PC-9 (cell line): Measurements from ENCODE around the gene RBM17.

Experiments used
- EZH2 ChIP-seq: fragments of 200-600 bp; sonication (generic); IDR thresholded peaks from 2 replicates; pipeline ENCODE4 v1.8.0; 2017; ENCODE audit warnings: antibody characterized with exemption, low read depth
- TF ChIP-seq, protein P1 (sequence below): fragments of 200-600 bp; sonication (generic); conservative IDR thresholded peaks from 2 replicates; pipeline ENCODE4 v1.6.1; 2017; ENCODE audit warnings: mixed run types, antibody characterized with exemption, mild to moderate bottlenecking, moderate library complexity

DNA sequence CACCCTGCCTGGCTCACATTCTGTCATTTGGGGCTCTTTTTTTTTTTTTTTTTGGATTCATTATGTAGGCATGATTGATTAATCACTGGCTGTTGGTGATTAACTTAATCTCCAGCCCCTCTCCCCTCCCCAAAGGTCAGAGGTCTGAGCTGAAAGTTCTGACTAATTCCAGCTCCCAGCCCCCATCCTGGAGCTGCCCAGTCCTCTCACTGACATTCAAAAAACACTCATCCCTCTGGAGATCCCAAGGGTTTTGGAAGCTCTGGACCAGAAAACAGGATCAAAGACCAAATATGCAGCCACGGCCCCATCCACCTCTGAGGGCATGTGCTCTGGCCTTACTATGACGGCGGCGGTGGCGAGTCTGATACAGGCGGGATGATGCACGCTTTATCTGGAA lies 53.8 kb downstream of the RBM17 start:
- TF ChIP-seq, protein P1, sequence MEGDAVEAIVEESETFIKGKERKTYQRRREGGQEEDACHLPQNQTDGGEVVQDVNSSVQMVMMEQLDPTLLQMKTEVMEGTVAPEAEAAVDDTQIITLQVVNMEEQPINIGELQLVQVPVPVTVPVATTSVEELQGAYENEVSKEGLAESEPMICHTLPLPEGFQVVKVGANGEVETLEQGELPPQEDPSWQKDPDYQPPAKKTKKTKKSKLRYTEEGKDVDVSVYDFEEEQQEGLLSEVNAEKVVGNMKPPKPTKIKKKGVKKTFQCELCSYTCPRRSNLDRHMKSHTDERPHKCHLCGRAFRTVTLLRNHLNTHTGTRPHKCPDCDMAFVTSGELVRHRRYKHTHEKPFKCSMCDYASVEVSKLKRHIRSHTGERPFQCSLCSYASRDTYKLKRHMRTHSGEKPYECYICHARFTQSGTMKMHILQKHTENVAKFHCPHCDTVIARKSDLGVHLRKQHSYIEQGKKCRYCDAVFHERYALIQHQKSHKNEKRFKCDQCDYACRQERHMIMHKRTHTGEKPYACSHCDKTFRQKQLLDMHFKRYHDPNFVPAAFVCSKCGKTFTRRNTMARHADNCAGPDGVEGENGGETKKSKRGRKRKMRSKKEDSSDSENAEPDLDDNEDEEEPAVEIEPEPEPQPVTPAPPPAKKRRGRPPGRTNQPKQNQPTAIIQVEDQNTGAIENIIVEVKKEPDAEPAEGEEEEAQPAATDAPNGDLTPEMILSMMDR: no peak
- TF ChIP-seq EZH2: no peak
